ENCODE measurements around the gene CLECL1.
"Not testable (repeated sequence)": the region's sequence is repeated elsewhere in the genome, so short reads cannot be mapped to it uniquely, and the experiment has no call there.

The CLECL1 gene

DNA sequence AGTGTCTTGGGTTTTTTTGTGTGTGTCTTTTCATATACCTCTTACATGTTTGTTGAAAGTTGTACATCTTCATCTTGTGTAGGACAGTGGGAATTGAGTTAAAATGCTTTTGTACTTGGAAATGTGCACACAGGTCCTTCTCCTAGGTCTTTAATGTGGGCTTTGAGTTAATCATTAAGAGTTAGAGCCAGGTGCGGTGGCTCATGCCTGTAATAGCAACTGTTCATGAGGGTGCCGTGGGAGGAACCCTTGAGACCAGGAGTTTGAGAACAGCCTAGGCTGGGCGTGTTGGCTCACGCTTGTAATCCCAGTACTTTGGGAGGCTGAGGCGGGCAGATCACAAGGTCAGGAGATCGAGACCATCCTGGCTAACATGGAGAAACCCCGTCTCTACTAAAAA is 13.9 kb downstream of the CLECL1 start:
- no peak for DNase-seq

DNA sequence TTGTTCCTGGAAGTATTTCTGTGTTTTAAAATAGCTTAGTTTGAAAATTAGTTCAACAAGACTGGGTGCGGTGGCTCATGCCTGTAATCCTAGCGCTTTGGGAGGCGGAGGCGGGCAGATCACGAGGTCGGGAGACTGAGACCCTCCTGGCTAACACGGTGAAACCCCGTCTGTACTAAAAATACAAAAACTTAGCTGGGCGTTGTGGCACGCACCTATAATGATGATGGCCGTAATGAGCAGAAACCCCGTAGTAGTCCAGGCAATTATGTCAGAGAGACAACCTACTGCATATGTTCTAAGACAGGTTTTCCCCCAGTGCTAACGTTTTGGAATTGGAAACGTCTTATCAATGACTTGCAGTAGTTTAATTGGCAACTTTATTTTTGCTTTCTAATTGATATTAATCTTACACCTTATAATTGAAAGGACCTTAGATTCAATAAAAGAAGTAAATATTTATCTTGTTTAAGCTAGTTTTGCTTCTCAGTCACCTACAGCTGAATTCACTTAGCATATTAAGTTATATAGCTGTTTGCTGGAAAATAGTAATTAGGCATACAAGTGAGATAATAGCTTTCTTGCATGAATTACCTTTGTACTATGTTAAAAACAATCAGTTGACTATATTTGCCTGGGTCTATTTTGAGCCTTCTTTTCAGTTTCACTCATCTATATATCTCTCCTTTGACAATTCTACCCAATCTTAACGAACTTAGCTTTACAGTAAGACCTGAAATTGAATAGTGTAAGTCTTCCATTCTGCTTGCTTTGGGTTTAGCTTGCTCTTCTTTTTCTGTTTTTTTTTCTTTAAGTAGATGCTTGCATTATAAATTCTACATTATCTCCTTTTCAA is 15.6 kb downstream of the CLECL1 start:
- DNase-seq, result no peak

DNA sequence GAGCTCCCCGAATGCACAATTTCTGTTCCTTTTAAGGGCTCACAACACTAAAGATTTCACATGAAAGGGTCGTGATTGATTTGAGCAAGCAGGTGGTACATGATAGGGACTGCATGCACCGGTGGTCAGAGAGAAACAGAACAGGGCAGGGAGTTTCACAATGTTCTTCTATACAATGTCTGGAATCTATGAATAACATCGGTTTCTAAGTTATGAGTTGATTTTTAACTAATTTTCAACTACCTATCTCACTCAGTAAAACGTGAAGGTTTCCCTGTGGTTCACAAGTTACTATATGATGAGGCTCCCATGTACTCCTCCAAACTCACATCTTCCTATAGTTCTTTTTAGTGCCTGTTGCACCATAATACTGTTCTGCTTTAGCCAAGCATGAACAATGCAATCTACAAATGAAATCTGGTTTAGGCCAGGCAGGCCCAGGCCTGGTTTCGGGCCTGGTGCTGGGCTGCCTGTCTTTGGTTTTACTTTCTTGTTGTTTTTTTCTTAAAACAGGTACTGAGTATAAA is 19.8 kb downstream of the CLECL1 start:
- not testable (repeated sequence) for DNase-seq

DNA sequence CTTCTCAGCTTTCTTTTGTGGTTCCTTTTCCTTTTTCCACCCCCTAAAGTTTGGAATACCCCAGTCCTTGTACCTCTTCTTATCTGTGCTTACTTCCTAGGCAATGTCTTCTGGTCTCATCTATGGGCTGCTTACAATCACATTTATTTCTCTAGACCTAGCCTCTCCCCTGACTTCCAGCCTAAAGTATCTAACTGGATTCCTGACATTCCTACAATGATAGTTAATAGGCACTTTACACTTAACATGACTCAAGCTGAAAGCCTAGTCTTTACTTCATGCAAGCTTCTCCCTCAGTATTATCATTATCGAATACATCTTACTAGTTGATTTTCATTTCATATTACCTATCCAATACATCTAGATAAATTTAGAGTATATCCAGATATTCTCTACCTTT is 21.2 kb downstream of the CLECL1 start:
- DNase-seq, result peak; percentile 24

DNA sequence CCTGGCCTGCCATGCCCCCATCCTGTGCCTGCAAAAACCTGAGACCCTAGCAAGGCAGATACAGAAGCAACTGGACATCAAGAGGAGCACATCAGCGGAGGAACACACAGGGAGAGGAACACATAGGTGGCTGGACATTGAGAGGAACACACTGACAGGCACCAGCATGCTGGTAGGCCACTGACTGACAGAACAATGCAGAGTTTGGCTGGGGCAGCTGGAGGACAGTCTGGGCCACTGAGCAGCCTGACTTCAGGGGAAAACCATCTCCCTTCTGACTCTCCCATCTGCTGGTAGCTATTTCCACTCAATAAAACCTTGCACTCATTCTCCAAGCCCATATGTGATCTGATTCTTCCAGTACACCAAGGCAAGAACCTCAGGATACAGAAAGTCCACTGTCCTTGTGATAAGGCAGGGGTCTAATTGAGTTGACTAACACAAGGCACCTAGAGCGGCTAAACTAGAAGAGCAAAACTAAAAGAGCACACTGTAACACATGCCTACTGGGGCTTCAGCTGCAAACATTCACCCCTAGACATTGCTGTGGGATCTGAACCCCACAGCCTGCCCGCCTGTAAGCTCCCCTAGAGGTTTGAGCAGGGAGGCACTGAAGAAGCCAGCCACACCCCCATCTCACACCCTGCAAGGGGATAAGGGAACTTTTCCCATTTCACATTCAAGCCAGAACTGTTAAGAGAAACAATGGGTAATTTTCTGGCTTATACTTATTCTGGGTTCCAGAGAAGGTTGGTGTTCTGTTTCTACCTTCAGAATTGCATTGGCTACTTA is 22.1 kb downstream of the CLECL1 start:
- no peak for DNase-seq

DNA sequence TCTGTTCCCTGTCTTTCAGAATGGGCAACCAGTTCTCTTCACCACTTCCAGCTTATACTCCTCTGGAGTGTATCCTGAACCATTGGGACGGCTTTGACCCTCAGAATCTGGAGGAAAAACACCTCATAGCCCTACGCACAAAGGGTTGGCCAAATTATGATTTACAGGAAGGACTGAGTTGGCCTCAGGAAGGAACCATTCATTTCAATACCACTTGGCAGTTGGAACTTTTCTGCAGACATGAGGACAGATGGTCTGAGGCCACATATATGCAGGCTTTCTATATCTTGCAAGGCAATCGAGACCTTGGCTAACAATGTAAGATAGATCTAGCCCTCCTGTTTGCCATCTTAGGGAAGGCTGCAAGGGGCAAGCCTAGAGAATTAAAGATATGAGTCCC is 24.0 kb downstream of the CLECL1 start:
- no peak for DNase-seq

DNA sequence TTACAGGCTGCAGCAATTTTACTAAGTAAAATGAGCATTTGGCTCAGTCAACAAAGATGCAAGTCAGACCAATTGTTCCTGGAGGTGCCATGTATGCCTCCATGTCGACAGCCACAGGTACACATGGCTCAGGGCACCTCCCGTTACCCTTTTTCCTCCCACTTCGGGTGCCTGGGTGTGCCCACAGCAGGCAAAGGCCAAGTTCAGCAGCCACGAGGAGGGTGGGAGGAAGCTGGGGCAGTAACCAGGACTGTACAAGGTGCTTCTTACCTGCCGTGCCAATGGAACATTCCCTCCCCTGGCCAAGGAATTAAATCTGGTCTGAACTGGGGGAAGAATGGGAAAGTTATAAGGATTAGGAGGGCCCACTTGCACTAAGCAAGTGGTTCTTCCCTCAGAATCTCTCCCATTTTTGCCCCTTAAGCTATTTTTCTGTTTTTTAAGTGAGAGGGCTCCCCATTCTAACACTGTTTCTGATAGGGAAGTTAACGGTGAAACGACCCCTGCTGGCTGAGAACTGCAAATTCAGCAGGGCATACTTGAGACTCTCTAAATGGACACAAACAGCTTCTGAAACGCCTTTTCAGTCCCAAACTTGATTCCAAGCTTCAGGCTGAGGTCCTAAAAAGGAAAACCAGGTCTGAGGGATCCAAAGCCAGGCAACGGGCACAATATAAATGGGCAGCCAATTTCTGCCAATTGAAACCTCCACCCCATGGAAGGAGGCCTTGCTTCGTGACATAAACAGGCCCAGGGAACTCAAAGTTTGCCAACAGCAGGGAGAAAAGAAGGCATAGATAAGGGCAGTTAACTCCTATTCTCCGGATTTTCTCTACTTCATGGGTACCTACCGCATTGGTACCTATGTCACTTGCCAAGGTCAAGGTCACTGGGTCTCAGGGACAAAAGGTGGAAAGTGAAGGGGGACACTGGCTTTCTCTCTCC is 24.8 kb downstream of the CLECL1 start:
- peak; percentile 54 for DNase-seq

DNA sequence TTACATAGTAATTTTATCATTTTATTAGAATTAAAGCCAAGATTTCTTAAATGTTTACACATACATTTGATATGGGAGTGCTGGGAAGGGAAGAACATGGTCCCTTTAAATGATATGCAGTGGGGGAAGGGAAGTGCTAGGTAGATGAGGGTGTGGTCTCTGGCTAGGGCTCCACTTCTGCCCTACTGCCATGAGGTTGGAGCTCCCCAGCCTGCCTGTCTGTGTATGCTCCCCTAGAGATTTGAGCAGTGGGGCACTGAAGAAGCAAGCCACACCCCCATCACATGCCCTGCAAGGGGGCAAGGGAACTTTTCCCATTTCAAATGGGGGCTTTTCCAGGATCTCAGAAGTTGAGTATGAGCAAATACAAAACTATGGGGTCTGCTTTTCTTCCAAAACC is 25.5 kb downstream of the CLECL1 start:
- DNase-seq, result no peak

DNA sequence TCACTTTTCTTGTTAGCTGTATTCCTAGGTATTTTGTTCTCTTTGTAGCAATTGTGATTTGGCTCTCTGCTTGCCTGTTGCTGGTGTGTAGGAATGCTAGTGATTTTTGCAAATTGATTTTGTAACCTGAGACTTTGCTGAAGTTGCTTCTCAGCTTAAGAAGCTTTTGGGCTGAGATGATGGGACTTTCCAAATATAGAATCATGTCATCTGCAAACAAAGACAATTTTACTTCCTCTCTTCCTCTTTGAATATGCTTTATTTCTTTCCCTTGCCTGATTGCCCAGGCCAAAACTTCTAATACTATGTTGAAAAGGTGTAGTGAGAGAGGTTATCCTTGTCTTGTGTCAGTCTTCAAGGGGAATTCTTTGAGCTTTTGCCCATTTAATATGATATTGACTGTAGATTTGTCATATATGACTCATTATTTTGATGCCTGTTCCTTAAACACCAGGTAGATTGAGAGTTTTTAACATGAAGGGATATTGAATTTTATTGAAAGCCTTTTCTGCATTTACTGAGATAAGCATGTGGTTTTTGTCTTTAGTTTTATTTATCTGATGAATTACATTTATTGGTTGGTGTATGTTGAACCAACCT is 26.7 kb downstream of the CLECL1 start:
- no peak for DNase-seq

DNA sequence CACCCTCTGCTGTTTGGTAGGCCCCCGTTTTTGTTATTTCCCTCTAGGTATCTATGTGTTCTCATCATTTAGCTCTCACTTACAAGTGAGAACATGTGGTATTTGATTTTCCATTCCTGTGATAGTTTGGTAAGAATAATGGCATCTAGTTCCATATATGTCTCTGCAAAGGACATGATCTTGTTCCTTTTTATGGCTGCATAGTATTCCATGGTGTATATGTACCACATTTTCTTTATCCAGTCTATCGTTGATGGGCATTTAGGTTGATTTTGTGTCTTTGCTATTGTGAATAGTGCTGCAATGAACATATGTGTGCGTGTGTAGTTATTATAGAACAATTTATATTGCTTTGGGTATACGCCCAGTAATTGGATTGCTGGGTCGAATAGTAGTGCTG is 28.3 kb downstream of the CLECL1 start:
- not testable (repeated sequence) for DNase-seq

DNA sequence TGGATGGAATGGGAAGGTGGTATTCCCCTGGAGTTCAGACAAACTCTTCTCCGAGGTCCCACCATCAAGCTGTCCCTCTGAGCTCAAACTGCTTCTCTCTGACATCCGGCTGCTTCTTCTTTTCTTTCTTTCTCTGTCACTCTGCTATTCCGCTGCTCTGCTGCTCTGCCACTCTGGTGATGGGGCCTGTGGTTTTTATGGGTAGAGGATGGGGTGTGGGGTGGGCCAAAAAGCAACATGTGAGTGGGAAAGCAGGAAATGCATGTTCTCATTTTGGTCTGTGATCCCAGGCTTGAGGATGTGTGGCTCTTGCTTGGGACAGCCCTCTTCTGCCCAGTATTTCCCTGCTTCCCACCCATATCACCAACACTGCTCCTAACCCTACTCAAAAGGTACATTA is 30.6 kb downstream of the CLECL1 start:
- DNase-seq, result no peak

DNA sequence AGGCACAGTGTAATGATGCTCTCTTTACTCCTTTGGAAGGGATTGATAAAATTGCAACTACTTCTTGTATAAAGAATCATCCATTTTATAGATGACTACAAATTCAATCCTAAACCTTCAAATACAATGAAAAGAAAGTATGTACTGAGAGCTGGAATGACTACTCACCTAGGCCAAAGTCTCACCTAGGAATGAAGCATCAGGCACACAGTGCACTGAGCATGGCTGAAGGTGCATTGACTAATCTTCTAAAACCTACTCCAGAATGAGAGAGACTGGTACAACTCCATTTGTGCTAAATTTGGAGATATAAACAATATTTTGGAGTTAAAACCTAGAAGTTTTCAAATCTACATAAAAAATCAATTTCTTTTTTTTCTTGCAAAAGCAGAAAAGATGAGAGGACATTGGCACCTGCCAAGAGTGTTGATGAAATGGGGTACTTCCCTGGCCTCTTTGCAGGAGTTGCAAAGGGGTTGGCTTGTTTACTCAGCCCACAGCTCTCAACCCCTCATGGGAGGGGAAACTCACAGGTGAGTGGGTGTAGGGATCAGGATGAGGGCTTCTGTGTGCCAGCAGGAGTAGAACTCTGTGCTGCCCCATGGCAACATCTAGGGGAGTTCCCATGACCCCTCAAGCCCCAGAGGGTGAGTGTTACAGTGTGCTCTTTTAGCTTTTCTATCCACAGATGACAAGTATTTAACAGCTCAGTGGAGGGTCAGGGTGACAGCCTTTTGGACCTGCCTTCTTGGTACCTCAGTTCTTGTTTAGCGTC is 31.3 kb downstream of the CLECL1 start:
- no peak for DNase-seq

DNA sequence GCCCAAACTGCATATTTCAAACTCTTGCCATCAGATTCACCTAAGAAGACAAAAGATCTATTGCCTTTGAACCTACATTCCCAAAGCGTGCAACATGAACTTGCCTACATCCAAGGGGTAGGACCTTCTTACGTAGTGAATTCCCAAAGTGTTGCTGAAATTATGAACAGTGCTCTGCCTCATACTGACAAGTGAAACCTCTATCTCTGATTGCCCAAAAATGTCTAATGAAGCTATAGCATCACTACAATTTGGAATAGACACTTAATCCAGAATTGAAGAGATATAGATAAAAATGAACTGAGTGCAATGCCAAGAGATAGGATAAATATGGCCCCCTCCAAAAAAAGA is 32.3 kb downstream of the CLECL1 start:
- no peak for DNase-seq

DNA sequence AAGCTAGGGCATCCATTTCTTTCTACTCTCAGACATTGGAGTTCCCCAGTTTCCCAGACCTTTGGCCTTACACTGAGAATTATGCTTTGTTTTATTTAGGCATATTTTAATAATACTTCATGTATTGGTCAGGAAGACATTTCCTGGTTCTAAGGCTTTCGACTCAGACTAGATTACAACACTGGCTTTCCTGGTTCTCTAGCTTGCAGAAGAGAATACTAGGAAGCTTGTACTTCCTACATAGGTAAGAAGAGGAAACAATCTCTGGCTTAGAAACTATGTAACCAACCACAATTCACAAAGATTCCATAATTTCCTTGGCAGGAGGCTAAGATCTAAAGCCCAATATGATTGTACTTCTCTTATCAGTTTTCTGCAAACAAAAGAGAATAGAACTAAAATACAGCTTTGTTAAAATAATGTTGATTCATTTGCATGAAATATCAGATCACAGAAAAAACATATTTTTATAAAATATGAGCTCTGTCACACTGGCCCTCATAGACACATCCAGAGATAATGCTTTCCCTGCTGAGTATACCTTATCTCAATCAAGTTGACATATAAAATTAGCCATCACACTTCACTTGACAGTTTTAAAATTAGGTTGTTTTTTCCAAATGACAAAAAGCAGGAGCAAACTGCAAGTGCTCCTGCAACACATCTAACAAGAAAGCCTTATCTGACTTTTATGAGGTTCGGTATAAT is 32.8 kb downstream of the CLECL1 start:
- DNase-seq, result peak; percentile 8

DNA sequence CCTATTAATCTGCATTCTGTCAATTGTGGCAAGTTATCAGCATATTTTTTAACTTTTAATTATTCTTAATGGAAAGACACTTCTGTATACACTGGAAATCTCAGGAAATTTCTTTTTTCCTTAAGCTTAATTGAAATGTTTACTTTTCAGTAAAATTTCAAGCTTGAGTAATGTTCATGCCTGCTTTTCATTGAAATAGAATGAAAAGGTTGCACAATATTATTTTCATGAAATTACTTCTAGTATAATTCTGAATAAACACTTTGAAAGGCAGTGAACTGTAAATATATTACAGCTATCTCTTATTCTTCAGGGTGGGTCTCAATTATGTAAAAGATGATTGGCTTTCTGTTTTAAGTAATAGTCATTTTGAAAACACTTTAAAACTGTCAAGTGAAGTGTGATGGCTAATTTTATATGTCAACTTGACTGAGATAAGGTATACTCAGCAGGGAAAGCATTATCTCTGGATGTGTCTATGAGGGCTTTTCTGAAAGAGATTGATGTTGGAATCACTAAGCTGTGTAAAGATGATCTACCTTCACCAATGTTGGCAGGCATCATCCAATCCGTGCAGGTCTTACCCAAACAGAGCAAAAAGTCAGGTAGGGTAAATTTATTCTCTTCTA is 33.5 kb downstream of the CLECL1 start:
- no peak for DNase-seq

DNA sequence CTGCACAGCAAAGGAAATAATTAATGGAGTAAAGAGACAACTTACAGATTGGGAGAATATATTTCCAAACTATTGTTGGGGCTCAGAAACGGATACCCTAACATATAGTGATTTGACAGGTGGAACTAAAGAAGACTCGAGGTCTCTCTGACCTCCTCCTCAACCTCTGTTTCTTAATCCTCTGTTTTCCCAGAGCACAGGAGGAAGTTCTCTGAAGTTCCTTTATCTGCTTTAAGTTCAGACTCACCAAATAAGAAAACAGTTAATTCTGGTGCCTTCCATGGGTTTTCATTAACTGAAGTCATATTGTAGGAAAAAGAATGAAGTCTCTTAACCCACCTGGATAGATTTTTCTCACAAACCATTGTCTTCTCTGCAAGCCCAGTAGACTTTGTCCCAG is 34.2 kb downstream of the CLECL1 start:
- no peak for DNase-seq

DNA sequence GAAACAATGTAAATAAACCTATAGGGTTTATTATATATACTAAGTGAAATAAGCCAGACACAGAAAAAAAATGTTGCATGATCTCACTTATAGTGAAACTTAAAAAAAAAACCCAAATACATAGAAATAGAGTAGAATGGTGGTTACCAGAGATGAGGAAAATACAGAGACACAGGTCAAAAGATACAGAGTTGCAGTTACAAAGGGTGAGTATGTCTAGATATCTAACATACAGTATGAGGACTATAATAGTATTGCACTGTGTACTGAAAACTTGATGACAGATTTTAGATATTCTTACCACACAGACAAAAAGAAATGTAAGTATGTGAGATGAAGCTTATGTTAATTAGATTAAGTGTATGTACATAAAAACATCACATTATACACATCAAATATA is 35.3 kb downstream of the CLECL1 start:
- no peak for DNase-seq

DNA sequence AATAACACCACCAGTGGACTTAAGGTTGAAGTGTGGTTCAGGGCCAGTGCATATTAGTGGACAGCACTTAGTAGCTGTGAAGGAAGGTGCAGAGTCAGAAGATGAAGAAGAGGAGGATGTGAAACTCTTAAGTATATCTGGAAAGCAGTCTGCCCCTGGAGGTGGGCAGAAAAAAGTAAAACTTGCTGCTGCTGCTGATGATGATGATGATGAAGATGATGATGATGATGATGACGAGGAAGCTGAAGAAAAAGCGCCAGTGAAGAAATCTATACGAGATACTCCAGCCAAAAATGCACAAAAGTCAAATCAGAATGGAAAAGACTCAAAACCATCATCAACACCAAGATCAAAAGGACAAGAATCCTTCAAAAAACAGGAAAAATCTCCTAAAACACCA is 37.2 kb downstream of the CLECL1 start:
- not testable (repeated sequence) for DNase-seq

DNA sequence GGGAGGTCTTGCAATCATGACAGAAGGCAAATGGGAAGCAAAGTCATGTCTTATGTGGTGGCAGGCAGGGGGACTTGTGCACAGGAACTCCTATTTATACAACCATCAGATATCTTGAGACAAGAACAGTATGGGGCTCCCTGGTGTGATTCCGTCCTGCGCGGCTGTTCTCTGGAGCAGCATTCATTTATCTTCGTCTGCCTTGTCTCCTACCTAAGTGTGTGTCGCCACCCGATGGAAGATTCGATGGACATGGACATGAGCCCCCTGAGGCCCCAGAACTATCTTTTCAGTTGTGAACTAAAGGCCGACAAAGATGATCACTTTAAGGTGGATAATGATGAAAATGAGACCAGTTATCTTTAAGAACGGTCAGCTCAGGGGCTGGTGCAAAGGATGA is 37.7 kb downstream of the CLECL1 start:
- DNase-seq, result not testable (repeated sequence)

DNA sequence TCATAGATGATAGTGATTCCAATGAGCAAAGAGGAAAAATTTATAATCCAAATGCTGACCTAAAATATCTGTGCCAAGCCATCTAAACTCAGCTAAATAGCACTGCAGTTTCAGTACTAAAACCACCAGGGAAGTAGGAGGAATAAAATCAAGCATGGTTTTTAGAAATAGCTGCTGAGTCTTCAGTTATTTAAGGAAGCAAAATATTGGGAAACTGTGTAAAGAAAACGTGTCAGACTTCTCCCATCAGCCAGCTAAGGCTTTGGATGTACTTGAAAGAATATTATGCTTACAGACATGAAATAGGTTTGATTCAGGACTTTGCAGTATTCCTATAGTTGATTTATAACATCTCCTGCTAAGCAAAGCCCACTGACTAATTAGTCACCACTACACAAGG is 38.7 kb downstream of the CLECL1 start:
- DNase-seq, result no peak

DNA sequence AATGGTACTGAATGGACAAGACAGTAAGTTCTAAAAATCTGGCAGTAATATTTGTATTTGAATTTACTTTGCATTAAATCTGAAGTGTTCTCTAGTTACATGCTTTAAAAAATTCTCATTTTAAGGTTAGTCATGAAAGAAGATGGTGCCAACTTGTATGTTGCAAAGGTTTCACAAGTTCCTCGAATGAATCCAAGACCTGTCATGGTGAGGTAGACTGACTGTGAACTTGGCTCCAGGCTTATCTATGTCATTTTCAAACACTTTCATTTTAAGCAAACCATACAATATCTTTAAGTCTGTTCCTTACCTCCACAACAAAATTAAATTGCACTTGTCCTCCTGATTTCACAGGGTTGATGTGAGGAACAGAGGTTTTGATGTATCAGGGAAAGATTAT is 40.0 kb downstream of the CLECL1 start:
- no peak for DNase-seq

All from EL (cell line).